Loucy (cell line): ENCODE data around the gene BLTP3B.

Experiments used
- CTCF ChIP-seq: fragments of 200-600 bp; sonication (generic); conservative IDR thresholded peaks from 2 replicates; pipeline ENCODE4 v1.5.1; 2014; ENCODE audit warnings: mild to moderate bottlenecking, antibody characterized with exemption, low read length
- EZH2phosphoT487 ChIP-seq: fragments of 200-600 bp; IDR thresholded peaks from 2 replicates; pipeline ENCODE4 v1.6.1; 2018; ENCODE audit warnings: antibody characterized with exemption, mild to moderate bottlenecking, moderate library complexity, borderline replicate concordance

GRCh38 chr12:100138048-100138802 is 4.4 kb downstream of the BLTP3B start:
- peak; percentile 63 for TF ChIP-seq CTCF
- no peak for TF ChIP-seq EZH2phosphoT487
